Activated naive CD8-positive, alpha-beta T cell treated with anti-CD3 and anti-CD28 coated beads, Interleukin-2, amount 50 U/mL, for 24 hours (primary cell): ENCODE data around the gene FAM171A2.

Experiments used
- ATAC-seq: fragments of 150-1000 bp; cut with Tn5 transposase; one replicate; pipeline ENCODE4 v1.10.0; 2021
- DNase-seq: peaks from one replicate; pipeline ENCODE4 v3.0.0; 2021
- H3K27ac Mint-ChIP-seq: one replicate; pipeline ENCODE4 v1.8.0; 2021; ENCODE audit warnings: mild to moderate bottlenecking, mixed read lengths
- H3K27me3 Mint-ChIP-seq: one replicate; pipeline ENCODE4 v1.8.0; 2021; ENCODE audit warnings: mixed read lengths
- H3K36me3 Mint-ChIP-seq: one replicate; pipeline ENCODE4 v1.8.0; 2021; ENCODE audit warnings: low read depth, mixed read lengths
- H3K4me1 Mint-ChIP-seq: one replicate; pipeline ENCODE4 v1.8.0; 2021; ENCODE audit warnings: mixed read lengths
- H3K4me3 Mint-ChIP-seq: one replicate; pipeline ENCODE4 v1.8.0; 2021; ENCODE audit warnings: mild to moderate bottlenecking, moderate library complexity, mixed read lengths
- H3K9me3 Mint-ChIP-seq: one replicate; pipeline ENCODE4 v1.8.0; 2021; ENCODE audit warnings: mixed read lengths

FAM171A2 gene

GRCh38 chr17:44304651-44305050, 59.0 kb downstream of the FAM171A2 start:
- Mint-ChIP-seq H3K27me3 (peaks cover 29% of the 10 kb centered on the region), H3K9me3 (no peaks in the 10 kb centered on the region), H3K27ac (no peak overlapping the region), H3K4me1 (peaks cover 4% of the 10 kb centered on the region), H3K4me3 (no peak overlapping the region), H3K36me3 (no peaks in the 10 kb centered on the region)
- DNase-seq (no peak), ATAC-seq (no peak)
